ENCODE results near the gene ARHGAP26.

DNA sequence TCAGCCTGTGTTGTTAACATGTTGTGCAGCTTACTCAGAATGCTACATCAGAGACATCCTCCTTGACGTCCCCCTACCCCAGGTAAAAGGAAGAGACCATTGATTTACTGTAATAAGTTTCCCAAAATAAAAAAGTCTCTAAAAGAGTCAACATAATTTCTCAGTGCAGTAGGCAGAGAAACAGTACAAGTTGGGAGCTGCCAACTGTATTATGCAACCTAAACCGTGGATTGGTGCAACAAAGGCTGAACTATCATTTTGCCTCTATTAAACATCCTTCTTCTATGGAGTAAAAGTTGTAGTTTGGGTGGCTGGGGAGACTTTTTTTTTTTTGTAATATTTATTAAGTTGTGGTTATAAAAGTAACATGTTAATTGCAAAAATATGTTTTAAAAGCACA lies 425.3 kb downstream of the ARHGAP26 start:
- TF ChIP-seq EP300 (IDR thresholded peaks at IDR 0.05), result no peak
- TF ChIP-seq POLR2A (IDR thresholded peaks at IDR 0.05), result no peak
- TF ChIP-seq, protein P1, sequence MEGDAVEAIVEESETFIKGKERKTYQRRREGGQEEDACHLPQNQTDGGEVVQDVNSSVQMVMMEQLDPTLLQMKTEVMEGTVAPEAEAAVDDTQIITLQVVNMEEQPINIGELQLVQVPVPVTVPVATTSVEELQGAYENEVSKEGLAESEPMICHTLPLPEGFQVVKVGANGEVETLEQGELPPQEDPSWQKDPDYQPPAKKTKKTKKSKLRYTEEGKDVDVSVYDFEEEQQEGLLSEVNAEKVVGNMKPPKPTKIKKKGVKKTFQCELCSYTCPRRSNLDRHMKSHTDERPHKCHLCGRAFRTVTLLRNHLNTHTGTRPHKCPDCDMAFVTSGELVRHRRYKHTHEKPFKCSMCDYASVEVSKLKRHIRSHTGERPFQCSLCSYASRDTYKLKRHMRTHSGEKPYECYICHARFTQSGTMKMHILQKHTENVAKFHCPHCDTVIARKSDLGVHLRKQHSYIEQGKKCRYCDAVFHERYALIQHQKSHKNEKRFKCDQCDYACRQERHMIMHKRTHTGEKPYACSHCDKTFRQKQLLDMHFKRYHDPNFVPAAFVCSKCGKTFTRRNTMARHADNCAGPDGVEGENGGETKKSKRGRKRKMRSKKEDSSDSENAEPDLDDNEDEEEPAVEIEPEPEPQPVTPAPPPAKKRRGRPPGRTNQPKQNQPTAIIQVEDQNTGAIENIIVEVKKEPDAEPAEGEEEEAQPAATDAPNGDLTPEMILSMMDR (IDR thresholded peaks at IDR 0.05), result no peak

Data from sigmoid colon (tissue), 4 donors.